IMR-90 (cell line): ENCODE results near the gene HACE1. TPM values are rescaled to one million over a fixed set of nuclear protein-coding genes. Genes with fewer than 3 reads are reported as not detected.

Source experiments
- ATAC-seq: fragments of 200-7000 bp; cut with Tn5 transposase; 2 replicates; pipeline ENCODE4 v1.9.1; 2020; ENCODE audit warnings: low read depth, mild to moderate bottlenecking, moderate library complexity
- BruUV-seq: library from RNA; stranded (reverse); fragments of 400-500 nt; replicated peaks from 2 replicates; lab custom pipeline; 2021; lab: Mats Ljungman, UMichigan
- CTCF ChIA-PET: fragments of 300-600 bp; formaldehyde crosslinking; extraction: SDS; loops from one replicate; lab custom pipeline; 2021; ENCODE audit warnings: antibody characterized with exemption; lab: Yijun Ruan, JAX
- POLR2A ChIA-PET: fragments of 300-600 bp; sonication (Branson Sonifier 250); formaldehyde crosslinking; loops from one replicate; lab custom pipeline; 2022; ENCODE audit warnings: antibody characterized with exemption; ENCODE audit not compliant: unreplicated experiment; lab: Charles Lee
- DNase-seq: peaks from one replicate; pipeline ENCODE4 v3.0.0; 2013
- H2AFZ ChIP-seq: replicated peaks from 2 replicates; pipeline ENCODE3; 2013; ENCODE audit warnings: low read length, mild to moderate bottlenecking; ENCODE audit not compliant: poor library complexity
- H2AK5ac ChIP-seq: 2 replicates; pipeline ENCODE4 v1.6.1; 2013; ENCODE audit warnings: low read depth, low read length, inconsistent platforms
- H2AK9ac ChIP-seq: replicated peaks from 2 replicates; pipeline ENCODE3; 2013; ENCODE audit warnings: mild to moderate bottlenecking, low read depth, low read length, moderate library complexity; ENCODE audit not compliant: poor library complexity
- H2BK120ac ChIP-seq: 2 replicates; pipeline ENCODE4 v1.6.1; 2013; ENCODE audit warnings: low read depth, low read length, inconsistent platforms
- H2BK15ac ChIP-seq: 3 replicates; pipeline ENCODE4 v1.6.1; 2013; ENCODE audit warnings: low read depth, low read length, inconsistent platforms
- H2BK20ac ChIP-seq: 2 replicates; pipeline ENCODE4 v1.6.1; 2013; ENCODE audit warnings: low read depth, mild to moderate bottlenecking, inconsistent platforms, low read length, moderate library complexity
- H2BK5ac ChIP-seq: 2 replicates; pipeline ENCODE4 v1.6.1; 2013; ENCODE audit warnings: mild to moderate bottlenecking, low read depth, low read length, inconsistent platforms; ENCODE audit not compliant: poor library complexity, severe bottlenecking
- H3K14ac ChIP-seq: replicated peaks from 2 replicates; pipeline ENCODE4 v1.6.1; 2013; ENCODE audit warnings: low read depth, low read length, inconsistent platforms
- H3K18ac ChIP-seq: 2 replicates; pipeline ENCODE4 v1.6.1; 2013; ENCODE audit warnings: low read depth, low read length, control low read depth
- H3K23ac ChIP-seq: 2 replicates; pipeline ENCODE4 v1.6.1; 2013; ENCODE audit warnings: low read depth, low read length, inconsistent platforms
- H3K27ac ChIP-seq: 2 replicates; pipeline ENCODE4 v1.5.1; 2013; ENCODE audit warnings: mild to moderate bottlenecking, control low read depth, low read length; ENCODE audit not compliant: insufficient read depth
- H3K27me3 ChIP-seq: 2 replicates; pipeline ENCODE4 v1.6.1; 2013; ENCODE audit warnings: low read length; ENCODE audit not compliant: control insufficient read depth, insufficient read depth
- H3K36me3 ChIP-seq: 2 replicates; pipeline ENCODE4 v1.6.1; 2013; ENCODE audit warnings: low read length, mixed read lengths; ENCODE audit not compliant: control insufficient read depth, insufficient read depth
- H3K4ac ChIP-seq: 2 replicates; pipeline ENCODE4 v1.6.1; 2013; ENCODE audit warnings: low read depth, low read length, inconsistent platforms
- H3K4me1 ChIP-seq: 2 replicates; pipeline ENCODE4 v1.6.1; 2013; ENCODE audit warnings: low read length, mixed read lengths; ENCODE audit not compliant: control insufficient read depth, insufficient read depth
- H3K4me2 ChIP-seq: 2 replicates; pipeline ENCODE4 v1.6.1; 2013; ENCODE audit warnings: low read depth, mild to moderate bottlenecking, control low read depth, low read length, moderate library complexity
- H3K4me3 ChIP-seq: 2 replicates; pipeline ENCODE4 v1.5.1; 2013; ENCODE audit warnings: low read depth, mild to moderate bottlenecking, control low read depth, low read length, moderate library complexity; ENCODE audit not compliant: insufficient read depth
- H3K56ac ChIP-seq: 2 replicates; pipeline ENCODE4 v1.6.1; 2013; ENCODE audit warnings: low read length, inconsistent platforms; ENCODE audit not compliant: insufficient read depth; ENCODE audit errors: extremely low read depth
- H3K79me1 ChIP-seq, 2 experiments: 2 replicates each; pipeline ENCODE4 v1.6.1; 2013; ENCODE audit warnings: low read length in 2 of 2, inconsistent platforms in 1 of 2, low read depth in 1 of 2
- H3K9ac ChIP-seq: 2 replicates; pipeline ENCODE4 v1.6.1; 2013; ENCODE audit warnings: low read depth, low read length, control low read depth
- H3K9me1 ChIP-seq: 2 replicates; pipeline ENCODE4 v1.6.1; 2013; ENCODE audit warnings: low read length, inconsistent platforms; ENCODE audit not compliant: insufficient read depth
- H3K9me3 ChIP-seq: 2 replicates; pipeline ENCODE4 v1.6.1; 2013; ENCODE audit warnings: low read length; ENCODE audit not compliant: control insufficient read depth, insufficient read depth
- H4K20me1 ChIP-seq: 2 replicates; pipeline ENCODE4 v1.6.1; 2013; ENCODE audit warnings: low read length, inconsistent platforms; ENCODE audit not compliant: insufficient read depth
- H4K5ac ChIP-seq: 2 replicates; pipeline ENCODE4 v1.6.1; 2013; ENCODE audit warnings: mild to moderate bottlenecking, low read depth, low read length, control low read depth
- H4K8ac ChIP-seq, 2 experiments: 2 replicates each; pipeline ENCODE4 v1.6.1; 2013; ENCODE audit warnings: low read depth in 2 of 2, low read length in 2 of 2, control low read depth in 1 of 2, inconsistent platforms in 1 of 2
- H4K91ac ChIP-seq: 2 replicates; pipeline ENCODE4 v1.6.1; 2013; ENCODE audit warnings: low read depth, low read length, inconsistent platforms; ENCODE audit not compliant: insufficient read depth
- CHD1 ChIP-seq: IDR thresholded peaks from 2 replicates; pipeline ENCODE4 v1.6.1; 2012; ENCODE audit warnings: low read depth, low read length, improper control_type of control experiment
- POLR2A ChIP-seq: IDR thresholded peaks from 2 replicates; pipeline ENCODE4 v1.6.1; 2012; ENCODE audit warnings: mild to moderate bottlenecking, low read depth, low read length
- RCOR1 ChIP-seq: IDR thresholded peaks from 2 replicates; pipeline ENCODE4 v1.6.1; 2012; ENCODE audit warnings: mild to moderate bottlenecking, low read length, improper control_type of control experiment; ENCODE audit not compliant: insufficient replicate concordance
- WGBS, 2 experiments: methylation state at CpG; one replicate each; pipeline versions ENCODE4 v1.1.5 to v1.1.7; 2013; ENCODE audit warnings: missing lambda C conversion rate in 2 of 2; ENCODE audit not compliant: insufficient read length in 1 of 2; ENCODE audit errors: extremely low coverage in 2 of 2; 5-methylcytosine and 5-hydroxymethylcytosine counted together
- dilution Hi-C: fragments of 300-500 bp; cut with HindIII; formaldehyde crosslinking; loops from one replicate; pipeline ENCODE4 v1.14.3; 2018; ENCODE audit warnings: low sequenced_read_pairs; ENCODE audit not compliant: unreplicated experiment
- in situ Hi-C: fragments of 300-500 bp; cut with MboI; formaldehyde crosslinking; loops from 3 replicates; pipeline ENCODE4 v1.14.3; 2019; ENCODE audit warnings: low sequenced_read_pairs, inconsistent platforms, mixed read lengths
- intact Hi-C: fragments of 100-400 bp; cut with micrococcal nuclease; formaldehyde crosslinking; loops from 2 replicates; pipeline ENCODE4 v1.10.0; 2022
- polyA plus RNA-seq, 3 experiments: library from polyadenylated mRNA; depleted of rRNA; stranded (reverse); fragments of >200 nt; gene quantifications; 2 replicates each; pipeline ENCODE4 v1.2.3, GENCODE V29; 2012; ENCODE audit warnings: low replicate concordance in 1 of 3
- total RNA-seq: library from RNA; depleted of rRNA; stranded (reverse); fragments of >200 nt; gene quantifications from 2 replicates; pipeline ENCODE4 v1.2.3, GENCODE V29; 2012

HACE1 gene
- total and polyA plus RNA-seq, 2 of the 4 experiments (the other 2 are of a cell fraction): 5.4 to 10.8 TPM

- Histone ChIP-seq H2BK120ac (no peak overlapping the region), H3K4me3 (no peak overlapping the region), H3K27ac (no peak overlapping the region), H2AFZ (no peak overlapping the region), H3K79me1 (no peaks in the 10 kb centered on the region), H4K91ac (no peak overlapping the region), H3K56ac (no peak overlapping the region), H2BK20ac (no peak overlapping the region), H3K9me1 (no peaks in the 10 kb centered on the region), H2BK15ac (no peak overlapping the region), H4K8ac (no peak overlapping the region), H3K18ac (no peak overlapping the region), H2AK5ac (no peak overlapping the region), H3K9me3 (peaks cover 3% of the 10 kb centered on the region), H3K36me3 (peaks cover 8% of the 10 kb centered on the region; the same call in 1 of the 2 replicates), H3K9ac (no peak overlapping the region), H3K27me3 (no peaks in the 10 kb centered on the region), H2BK5ac (no peak overlapping the region), H3K4ac (no peak overlapping the region), H3K4me2 (no peak overlapping the region), H2AK9ac (no peak overlapping the region), H4K5ac (no peak overlapping the region), H3K14ac (no peak overlapping the region), H4K20me1 (no peaks in the 10 kb centered on the region), H3K4me1 (no peaks in the 10 kb centered on the region), H3K23ac (no peak overlapping the region)
- dilution Hi-C loops (no loop called here), intact Hi-C loops (no loop called here), in situ Hi-C loops (no loop called here)
- ChIA-PET POLR2A (no interaction called here), CTCF (interaction anchor here (1.0 to 1.2 kb wide), 2 partner anchors 12 to 69 kb away, joined by 3 to 5 read pairs; no protein-coding TSS in a partner anchor)
- TF ChIP-seq CHD1: no peak
- TF ChIP-seq POLR2A: no peak
- no peak for TF ChIP-seq RCOR1
- WGBS, 2 experiments: no CpG with 5 or more reads among the region's 1 CpG
- no peak for DNase-seq
- no TSS peak for BruUV-seq
- no peak for ATAC-seq
Measured at GRCh38 chr6:104754788-104755409, 104.8 kb downstream of the HACE1 start.
